ENCODE measurements around the gene C16orf82. TPM values are rescaled to one million over a fixed set of nuclear protein-coding genes. Genes with fewer than 3 reads are reported as not detected.

C16orf82 gene
- total RNA-seq, 2 experiments from 2014 or later: not detected

DNA sequence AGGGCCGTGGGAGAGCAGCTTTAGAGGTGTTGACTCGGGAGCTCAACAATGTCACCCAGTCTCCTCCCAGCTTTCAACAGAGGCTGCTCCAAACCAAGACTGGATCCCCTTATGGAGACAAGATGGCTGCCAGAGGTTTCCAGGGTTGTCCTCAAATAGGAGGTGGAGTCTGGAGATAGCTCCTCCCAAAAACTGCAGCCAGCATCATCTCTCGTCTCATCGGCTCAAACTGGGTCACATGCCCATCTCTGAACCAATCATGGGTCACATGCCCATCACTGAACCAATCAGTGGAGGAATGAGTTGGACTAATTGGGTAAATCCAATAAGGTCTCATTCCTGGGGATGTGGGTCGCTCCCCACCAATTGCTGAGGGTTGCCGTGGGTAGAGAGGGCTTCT is 41.1 kb upstream of the C16orf82 start:
- intact Hi-C loops (cut with DNase I, micrococcal nuclease): no loop called here
- Histone ChIP-seq H3K4me3 (ENCODE audit: low read length) (no peak overlapping the region), H3K9me3 (ENCODE audit: control insufficient read depth in 1 of 2, insufficient read depth in 1 of 2, low read length in 2 of 2) (no peaks in the 10 kb centered on the region), H3K27me3 (ENCODE audit: control insufficient read depth in 1 of 2, insufficient read depth in 2 of 2, low read length in 2 of 2) (peaks cover 3 to 8% of the 10 kb centered on the region in 2 experiments), H3K27ac (ENCODE audit: low read depth in 1 of 2, low read length in 2 of 2) (no peak overlapping the region), H3K4me1 (ENCODE audit: insufficient read depth, low read length) (no peaks in the 10 kb centered on the region), H3K36me3 (ENCODE audit: insufficient read depth, low read length) (no peaks in the 10 kb centered on the region)
- Mint-ChIP-seq H3K4me1 (ENCODE audit: low read depth) (no peaks in the 10 kb centered on the region), H3K27ac (no peak overlapping the region), H3K9me3 (no peaks in the 10 kb centered on the region), H3K4me3 (no peak overlapping the region), H3K36me3 (ENCODE audit: low read depth) (no peaks in the 10 kb centered on the region), H3K27me3 (peaks cover 5% of the 10 kb centered on the region)
- ChIA-PET CTCF (no interaction called here), POLR2A (no interaction called here)
- no peak for ATAC-seq (ENCODE audit: poor library complexity)
- TF ChIP-seq, protein P1, sequence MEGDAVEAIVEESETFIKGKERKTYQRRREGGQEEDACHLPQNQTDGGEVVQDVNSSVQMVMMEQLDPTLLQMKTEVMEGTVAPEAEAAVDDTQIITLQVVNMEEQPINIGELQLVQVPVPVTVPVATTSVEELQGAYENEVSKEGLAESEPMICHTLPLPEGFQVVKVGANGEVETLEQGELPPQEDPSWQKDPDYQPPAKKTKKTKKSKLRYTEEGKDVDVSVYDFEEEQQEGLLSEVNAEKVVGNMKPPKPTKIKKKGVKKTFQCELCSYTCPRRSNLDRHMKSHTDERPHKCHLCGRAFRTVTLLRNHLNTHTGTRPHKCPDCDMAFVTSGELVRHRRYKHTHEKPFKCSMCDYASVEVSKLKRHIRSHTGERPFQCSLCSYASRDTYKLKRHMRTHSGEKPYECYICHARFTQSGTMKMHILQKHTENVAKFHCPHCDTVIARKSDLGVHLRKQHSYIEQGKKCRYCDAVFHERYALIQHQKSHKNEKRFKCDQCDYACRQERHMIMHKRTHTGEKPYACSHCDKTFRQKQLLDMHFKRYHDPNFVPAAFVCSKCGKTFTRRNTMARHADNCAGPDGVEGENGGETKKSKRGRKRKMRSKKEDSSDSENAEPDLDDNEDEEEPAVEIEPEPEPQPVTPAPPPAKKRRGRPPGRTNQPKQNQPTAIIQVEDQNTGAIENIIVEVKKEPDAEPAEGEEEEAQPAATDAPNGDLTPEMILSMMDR (IDR thresholded peaks at IDR 0.05): no peak
- no peak for DNase-seq

DNA sequence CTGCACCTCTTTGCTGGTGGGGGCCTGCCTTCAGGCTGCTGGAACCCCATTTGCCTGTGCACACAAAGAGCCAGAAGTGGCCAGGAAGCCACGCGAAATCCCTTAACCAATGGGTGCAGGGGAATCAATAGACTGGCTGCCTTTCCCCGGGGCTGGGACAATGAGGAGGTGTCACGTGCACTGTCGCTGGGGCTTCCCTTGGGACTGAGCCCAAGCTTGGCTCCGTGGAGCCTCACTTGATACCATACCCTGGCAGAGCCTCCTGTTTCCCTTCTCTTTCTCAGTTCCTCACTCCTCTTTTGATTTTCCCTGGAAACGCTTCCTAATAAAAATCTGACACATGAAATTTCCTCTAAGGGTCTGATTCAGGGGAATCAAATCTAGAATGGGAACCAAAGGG is 38.8 kb upstream of the C16orf82 start:
- DNase-seq (no peak), ATAC-seq (ENCODE audit: poor library complexity) (no peak)
- H3K27ac ChIP-seq (ENCODE audit: low read depth in 1 of 2, low read length in 2 of 2): no peak overlapping the region
- no peak overlapping the region for H3K4me3 ChIP-seq (ENCODE audit: low read length)
- H3K9me3 ChIP-seq (ENCODE audit: control insufficient read depth in 1 of 2, insufficient read depth in 1 of 2, low read length in 2 of 2): no peaks in the 10 kb centered on the region
- Mint-ChIP-seq H3K9me3 (no peaks in the 10 kb centered on the region), H3K4me3 (no peak overlapping the region), H3K27me3 (no peaks in the 10 kb centered on the region), H3K36me3 (ENCODE audit: low read depth) (no peaks in the 10 kb centered on the region), H3K4me1 (ENCODE audit: low read depth) (no peaks in the 10 kb centered on the region), H3K27ac (no peak overlapping the region)
- TF ChIP-seq, protein P1 (IDR thresholded peaks at IDR 0.05): no peak
- no peaks in the 10 kb centered on the region for H3K36me3 ChIP-seq (ENCODE audit: insufficient read depth, low read length)
- ChIA-PET CTCF (no interaction called here), POLR2A (no interaction called here)
- intact Hi-C loops (cut with DNase I, micrococcal nuclease): no loop called here
- no peaks in the 10 kb centered on the region for H3K4me1 ChIP-seq (ENCODE audit: insufficient read depth, low read length)
- peaks cover 3% of the 10 kb centered on the region in 2 experiments for H3K27me3 ChIP-seq (ENCODE audit: control insufficient read depth in 1 of 2, insufficient read depth in 2 of 2, low read length in 2 of 2)

DNA sequence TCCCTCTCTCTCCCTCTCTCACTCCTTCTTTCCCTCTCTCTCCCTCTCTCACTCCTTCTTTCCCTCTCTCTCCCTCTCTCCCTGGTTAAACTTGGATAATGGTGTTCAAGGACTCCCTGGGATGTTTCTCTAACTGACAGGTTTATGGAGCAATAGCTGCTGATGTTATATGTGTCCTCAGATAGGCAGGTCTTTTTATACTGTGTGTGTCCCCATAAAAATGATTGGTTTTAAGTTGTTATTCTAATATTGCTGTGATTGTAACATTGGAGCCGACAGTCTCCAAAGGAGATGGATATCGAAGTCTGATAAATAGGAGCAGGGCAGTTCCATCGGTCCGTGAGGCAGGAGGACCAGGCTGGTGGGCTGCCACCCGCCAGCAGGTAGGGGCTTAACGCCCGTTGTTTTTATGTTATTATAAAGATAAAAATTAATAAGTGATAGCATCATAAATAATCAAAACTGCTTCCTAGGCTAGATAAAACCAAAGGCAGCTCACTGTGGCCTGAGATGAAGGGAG is 38.1 kb upstream of the C16orf82 start:
- Histone ChIP-seq H3K9me3 (ENCODE audit: control insufficient read depth in 1 of 2, insufficient read depth in 1 of 2, low read length in 2 of 2) (no peaks in the 10 kb centered on the region), H3K4me1 (ENCODE audit: insufficient read depth, low read length) (no peaks in the 10 kb centered on the region), H3K36me3 (ENCODE audit: insufficient read depth, low read length) (no peaks in the 10 kb centered on the region), H3K27ac (ENCODE audit: low read depth in 1 of 2, low read length in 2 of 2) (no peak overlapping the region), H3K27me3 (ENCODE audit: control insufficient read depth in 1 of 2, insufficient read depth in 2 of 2, low read length in 2 of 2) (peaks cover 0 to 3% of the 10 kb centered on the region in 2 experiments), H3K4me3 (ENCODE audit: low read length) (no peak overlapping the region)
- intact Hi-C loops (cut with DNase I, micrococcal nuclease): no loop called here
- TF ChIP-seq, protein P1 (IDR thresholded peaks at IDR 0.05): no peak
- no peak for ATAC-seq (ENCODE audit: poor library complexity)
- Mint-ChIP-seq H3K4me3 (no peak overlapping the region), H3K36me3 (ENCODE audit: low read depth) (no peaks in the 10 kb centered on the region), H3K27ac (no peak overlapping the region), H3K4me1 (ENCODE audit: low read depth) (no peaks in the 10 kb centered on the region), H3K27me3 (no peaks in the 10 kb centered on the region), H3K9me3 (no peaks in the 10 kb centered on the region)
- ChIA-PET POLR2A (no interaction called here), CTCF (no interaction called here)
- no peak for DNase-seq

All from CD4-positive, alpha-beta T cell (primary cell).